ENCODE results near the gene TNNI3K. TPM values are rescaled to one million over a fixed set of nuclear protein-coding genes. Genes with fewer than 3 reads are reported as not detected.

TNNI3K gene
- total RNA-seq, 1 experiment from 2014 or later = not detected

DNA sequence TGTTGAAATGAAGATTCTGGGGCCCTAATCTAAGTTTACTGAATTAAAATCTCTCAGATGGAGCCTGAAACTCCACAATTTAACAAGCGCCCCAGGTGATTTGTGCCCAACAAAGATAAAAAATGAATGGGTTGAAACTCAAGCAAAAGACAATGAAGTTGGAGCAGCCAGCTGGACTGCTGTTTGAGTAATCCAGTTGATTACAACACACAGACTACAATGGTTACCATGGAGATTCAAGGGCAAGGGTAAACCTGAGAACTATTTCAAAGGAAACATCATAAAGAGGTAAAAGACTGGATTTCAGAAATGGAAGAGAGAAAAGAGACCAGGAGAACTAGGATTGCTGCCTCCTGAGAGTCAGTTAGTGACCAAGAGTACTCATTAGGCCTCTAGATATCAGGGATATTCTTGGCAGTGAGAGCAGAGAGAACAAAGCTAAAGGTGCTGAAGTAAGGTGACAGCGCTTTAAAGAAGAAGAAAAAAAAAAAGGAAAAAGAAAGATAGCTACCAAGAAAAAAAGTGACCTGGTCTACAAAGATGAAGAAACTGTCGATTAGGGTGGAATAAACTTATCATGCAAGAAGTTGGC, 232.7 kb downstream of the TNNI3K start:
- Histone ChIP-seq H3K27ac (ENCODE audit: low read depth, low read length, poor library complexity, severe bottlenecking) (no peak overlapping the region), H3K4me3 (ENCODE audit: low read depth, low read length, poor library complexity, severe bottlenecking) (no peak overlapping the region), H3K9me3 (ENCODE audit: low read depth, low read length, poor library complexity, severe bottlenecking) (no peaks in the 10 kb centered on the region), H3K4me1 (ENCODE audit: insufficient read depth, low read length, poor library complexity, severe bottlenecking) (no peaks in the 10 kb centered on the region), H3K27me3 (replicated peaks; ENCODE audit: insufficient read depth, low read depth, low read length, poor library complexity) (peaks cover 21% of the 10 kb centered on the region), H3K36me3 (ENCODE audit: insufficient read depth, low read length, poor library complexity, severe bottlenecking) (no peaks in the 10 kb centered on the region)
- BruUV-seq (replicated peaks) = no TSS peak
- CTCF ChIA-PET = interaction anchor here (0.7 kb wide), 1 partner anchor 10 kb away, joined by 4 read pairs; no protein-coding TSS in a partner anchor
- no peak for DNase-seq (ENCODE audit: low spot score)
- POLR2A ChIA-PET (ENCODE audit: low non-redundant PET) = no interaction called here
- intact Hi-C loops (cut with micrococcal nuclease; ENCODE audit: unreplicated experiment) = loop anchor here (2.0 to 5.0 kb wide), 2 partner anchors 461 to 629 kb away; no protein-coding TSS in a partner anchor
- TF ChIP-seq, protein P1, sequence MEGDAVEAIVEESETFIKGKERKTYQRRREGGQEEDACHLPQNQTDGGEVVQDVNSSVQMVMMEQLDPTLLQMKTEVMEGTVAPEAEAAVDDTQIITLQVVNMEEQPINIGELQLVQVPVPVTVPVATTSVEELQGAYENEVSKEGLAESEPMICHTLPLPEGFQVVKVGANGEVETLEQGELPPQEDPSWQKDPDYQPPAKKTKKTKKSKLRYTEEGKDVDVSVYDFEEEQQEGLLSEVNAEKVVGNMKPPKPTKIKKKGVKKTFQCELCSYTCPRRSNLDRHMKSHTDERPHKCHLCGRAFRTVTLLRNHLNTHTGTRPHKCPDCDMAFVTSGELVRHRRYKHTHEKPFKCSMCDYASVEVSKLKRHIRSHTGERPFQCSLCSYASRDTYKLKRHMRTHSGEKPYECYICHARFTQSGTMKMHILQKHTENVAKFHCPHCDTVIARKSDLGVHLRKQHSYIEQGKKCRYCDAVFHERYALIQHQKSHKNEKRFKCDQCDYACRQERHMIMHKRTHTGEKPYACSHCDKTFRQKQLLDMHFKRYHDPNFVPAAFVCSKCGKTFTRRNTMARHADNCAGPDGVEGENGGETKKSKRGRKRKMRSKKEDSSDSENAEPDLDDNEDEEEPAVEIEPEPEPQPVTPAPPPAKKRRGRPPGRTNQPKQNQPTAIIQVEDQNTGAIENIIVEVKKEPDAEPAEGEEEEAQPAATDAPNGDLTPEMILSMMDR (conservative IDR thresholded peaks at IDR 0.05; ENCODE audit: low read depth, low read length) = no peak
- TF ChIP-seq EZH2 (IDR thresholded peaks at IDR 0.05; ENCODE audit: borderline replicate concordance, low read depth, low read length, poor library complexity, severe bottlenecking) = no peak

DNA sequence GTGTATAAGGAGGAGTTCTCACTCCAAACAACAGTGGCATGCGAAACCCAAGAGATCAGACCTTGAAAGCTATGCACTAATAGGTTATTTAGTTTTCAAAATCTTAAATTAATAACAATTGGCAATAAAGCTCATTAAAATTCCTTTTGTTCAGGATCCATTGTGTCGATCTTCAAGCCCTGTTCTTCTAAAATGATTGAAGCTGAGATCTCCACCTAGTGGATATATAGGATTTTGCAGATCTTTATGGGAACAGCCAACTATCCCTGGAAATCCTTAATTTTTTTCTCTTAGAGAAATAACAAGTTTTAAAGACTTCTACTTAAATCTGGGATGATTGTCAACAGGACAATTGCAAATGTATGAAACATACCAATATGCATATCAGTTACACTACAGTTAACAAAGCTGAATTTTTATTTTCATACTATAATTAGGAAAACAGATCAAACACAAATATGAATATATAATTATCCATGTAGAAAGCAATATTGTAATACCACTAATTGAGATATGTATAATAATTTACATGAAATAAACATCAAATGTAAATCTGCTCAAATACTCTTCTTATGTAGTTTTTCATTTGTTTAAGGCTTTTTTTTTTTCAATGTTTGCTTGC, 233.9 kb downstream of the TNNI3K start:
- CTCF ChIA-PET = interaction anchor here (0.8 kb wide), 1 partner anchor 237 kb away, joined by 3 read pairs; no protein-coding TSS in a partner anchor

DNA sequence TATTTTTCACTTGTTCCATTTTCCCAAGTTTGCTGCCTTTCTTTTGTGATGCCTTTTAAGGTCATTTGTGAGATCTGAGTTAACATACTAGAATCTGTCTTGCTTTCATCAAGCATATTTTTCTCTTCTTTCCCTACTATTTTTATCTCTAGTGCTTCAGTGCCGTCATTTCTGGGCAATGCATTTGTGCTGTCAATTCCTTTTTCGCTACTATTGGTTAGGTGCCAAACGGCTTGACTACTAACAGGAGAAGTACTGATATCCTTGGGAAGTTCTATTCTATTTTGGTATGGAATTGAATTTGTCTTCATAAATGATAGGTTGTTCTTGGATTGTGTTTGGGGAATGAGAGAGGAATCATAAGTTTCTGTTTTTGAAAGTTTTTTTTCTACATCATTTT, 235.1 kb downstream of the TNNI3K start:
- no TSS peak for BruUV-seq (replicated peaks)
- CTCF ChIA-PET = no interaction called here
- intact Hi-C loops (cut with micrococcal nuclease; ENCODE audit: unreplicated experiment) = no loop called here
- POLR2A ChIA-PET (ENCODE audit: low non-redundant PET) = no interaction called here
- no peak overlapping the region for H3K27ac ChIP-seq (ENCODE audit: low read depth, low read length, poor library complexity, severe bottlenecking)
- H3K4me3 ChIP-seq (ENCODE audit: low read depth, low read length, poor library complexity, severe bottlenecking) = no peak overlapping the region
- no peaks in the 10 kb centered on the region for H3K4me1 ChIP-seq (ENCODE audit: insufficient read depth, low read length, poor library complexity, severe bottlenecking)
- no peaks in the 10 kb centered on the region for H3K36me3 ChIP-seq (ENCODE audit: insufficient read depth, low read length, poor library complexity, severe bottlenecking)
- DNase-seq (ENCODE audit: low spot score) = no peak
- no peaks in the 10 kb centered on the region for H3K9me3 ChIP-seq (ENCODE audit: low read depth, low read length, poor library complexity, severe bottlenecking)
- H3K27me3 ChIP-seq (replicated peaks; ENCODE audit: insufficient read depth, low read depth, low read length, poor library complexity) = peaks cover 21% of the 10 kb centered on the region
- TF ChIP-seq EZH2 (IDR thresholded peaks at IDR 0.05; ENCODE audit: borderline replicate concordance, low read depth, low read length, poor library complexity, severe bottlenecking) = no peak
- TF ChIP-seq, protein P1 (conservative IDR thresholded peaks at IDR 0.05; ENCODE audit: low read depth, low read length) = no peak

More for the DNA sequence above, 233.9 kb downstream of the TNNI3K start:
- no peaks in the 10 kb centered on the region for H3K4me1 ChIP-seq (ENCODE audit: insufficient read depth, low read length, poor library complexity, severe bottlenecking)
- no peak overlapping the region for H3K4me3 ChIP-seq (ENCODE audit: low read depth, low read length, poor library complexity, severe bottlenecking)
- peak; percentile 62 for DNase-seq (ENCODE audit: low spot score)
- H3K27me3 ChIP-seq (replicated peaks; ENCODE audit: insufficient read depth, low read depth, low read length, poor library complexity) = peaks cover 21% of the 10 kb centered on the region
- H3K9me3 ChIP-seq (ENCODE audit: low read depth, low read length, poor library complexity, severe bottlenecking) = no peaks in the 10 kb centered on the region
- intact Hi-C loops (cut with micrococcal nuclease; ENCODE audit: unreplicated experiment) = loop anchor here (2.0 to 5.0 kb wide), 2 partner anchors 462 to 630 kb away; no protein-coding TSS in a partner anchor
- TF ChIP-seq, protein P1 (conservative IDR thresholded peaks at IDR 0.05; ENCODE audit: low read depth, low read length) = peak; percentile 70
- TF ChIP-seq EZH2 (IDR thresholded peaks at IDR 0.05; ENCODE audit: borderline replicate concordance, low read depth, low read length, poor library complexity, severe bottlenecking) = no peak
- no peak overlapping the region for H3K27ac ChIP-seq (ENCODE audit: low read depth, low read length, poor library complexity, severe bottlenecking)
- H3K36me3 ChIP-seq (ENCODE audit: insufficient read depth, low read length, poor library complexity, severe bottlenecking) = no peaks in the 10 kb centered on the region
- no TSS peak for BruUV-seq (replicated peaks)
- POLR2A ChIA-PET (ENCODE audit: low non-redundant PET) = no interaction called here
